Fibroblast of villous mesenchyme (primary cell): ENCODE data around the gene ZMAT1. TPM values are rescaled to one million over a fixed set of nuclear protein-coding genes. Genes with fewer than 3 reads are reported as not detected.
"Not testable (repeated sequence)": the region's sequence is repeated elsewhere in the genome, so short reads cannot be mapped to it uniquely, and the experiment has no call there.

Experiments
- DNase-seq: peaks from one replicate; pipeline ENCODE4 v3.0.0-alpha.2; 2010; ENCODE audit warnings: low read depth
- H3K4me3 ChIP-seq: 2 replicates; pipeline ENCODE4 v1.5.1; 2011; ENCODE audit warnings: low read depth, mild to moderate bottlenecking, low read length
- total RNA-seq: library from RNA; depleted of rRNA; stranded (reverse); fragments of >200 nt; gene quantifications from 2 replicates; pipeline ENCODE4 v1.2.3, GENCODE V29; 2012
- TF ChIP-seq, protein P1 (sequence below): IDR thresholded peaks from 2 replicates; pipeline ENCODE4 v1.5.1; 2012; ENCODE audit warnings: low read depth, mild to moderate bottlenecking, low read length; ENCODE audit not compliant: insufficient read depth

ZMAT1 gene
- 0.43 and 0.64 TPM in 2 replicates for total RNA-seq

DNA sequence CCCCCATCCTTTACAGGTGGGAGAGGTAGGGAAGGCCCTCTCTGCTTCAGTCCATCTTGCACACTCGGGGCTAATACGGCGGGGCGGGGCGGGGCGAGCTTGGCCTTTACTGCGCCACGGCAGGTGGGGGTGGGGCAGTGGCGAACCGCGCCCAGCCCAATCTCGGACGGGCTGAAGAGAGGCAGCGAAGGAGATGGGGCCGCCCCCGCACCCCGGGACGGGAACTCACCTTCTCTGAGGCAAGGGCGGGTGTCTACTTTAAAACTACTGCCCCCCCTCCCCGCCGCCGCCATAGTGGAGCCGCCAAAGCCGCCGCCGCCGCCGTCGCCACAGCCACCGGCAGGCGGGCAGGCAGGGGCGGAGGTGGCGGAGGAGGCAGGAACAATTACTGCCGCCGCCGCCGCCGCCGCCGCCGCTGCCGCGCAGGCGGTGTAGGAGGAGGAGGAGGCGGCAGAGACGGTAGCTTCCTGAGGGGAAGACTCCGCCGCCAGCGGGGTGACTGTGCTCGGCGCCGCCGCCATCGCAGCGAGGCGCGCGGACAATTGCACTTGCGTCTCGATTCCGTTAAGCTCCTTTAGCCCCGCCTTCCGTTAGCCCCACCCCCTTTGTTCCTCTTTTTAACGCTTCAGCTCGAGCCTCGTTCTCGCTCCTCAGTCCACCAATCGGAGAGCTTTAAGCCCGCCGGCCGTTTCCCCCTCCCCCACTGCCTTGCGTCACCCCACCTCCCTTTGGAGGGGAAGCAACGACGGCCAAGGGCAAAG, at the start of gene ZMAT1:
Gene ZMAT1 (minus strand): TSS at position 540 of the 761 bp plus-strand sequence. CDS start 19 bp downstream, at position 521.
- peak; percentile 60 for DNase-seq
- peak within 1 kb of the TSS; percentile 51 for H3K4me3 ChIP-seq
- TF ChIP-seq, protein P1, sequence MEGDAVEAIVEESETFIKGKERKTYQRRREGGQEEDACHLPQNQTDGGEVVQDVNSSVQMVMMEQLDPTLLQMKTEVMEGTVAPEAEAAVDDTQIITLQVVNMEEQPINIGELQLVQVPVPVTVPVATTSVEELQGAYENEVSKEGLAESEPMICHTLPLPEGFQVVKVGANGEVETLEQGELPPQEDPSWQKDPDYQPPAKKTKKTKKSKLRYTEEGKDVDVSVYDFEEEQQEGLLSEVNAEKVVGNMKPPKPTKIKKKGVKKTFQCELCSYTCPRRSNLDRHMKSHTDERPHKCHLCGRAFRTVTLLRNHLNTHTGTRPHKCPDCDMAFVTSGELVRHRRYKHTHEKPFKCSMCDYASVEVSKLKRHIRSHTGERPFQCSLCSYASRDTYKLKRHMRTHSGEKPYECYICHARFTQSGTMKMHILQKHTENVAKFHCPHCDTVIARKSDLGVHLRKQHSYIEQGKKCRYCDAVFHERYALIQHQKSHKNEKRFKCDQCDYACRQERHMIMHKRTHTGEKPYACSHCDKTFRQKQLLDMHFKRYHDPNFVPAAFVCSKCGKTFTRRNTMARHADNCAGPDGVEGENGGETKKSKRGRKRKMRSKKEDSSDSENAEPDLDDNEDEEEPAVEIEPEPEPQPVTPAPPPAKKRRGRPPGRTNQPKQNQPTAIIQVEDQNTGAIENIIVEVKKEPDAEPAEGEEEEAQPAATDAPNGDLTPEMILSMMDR = no peak

DNA sequence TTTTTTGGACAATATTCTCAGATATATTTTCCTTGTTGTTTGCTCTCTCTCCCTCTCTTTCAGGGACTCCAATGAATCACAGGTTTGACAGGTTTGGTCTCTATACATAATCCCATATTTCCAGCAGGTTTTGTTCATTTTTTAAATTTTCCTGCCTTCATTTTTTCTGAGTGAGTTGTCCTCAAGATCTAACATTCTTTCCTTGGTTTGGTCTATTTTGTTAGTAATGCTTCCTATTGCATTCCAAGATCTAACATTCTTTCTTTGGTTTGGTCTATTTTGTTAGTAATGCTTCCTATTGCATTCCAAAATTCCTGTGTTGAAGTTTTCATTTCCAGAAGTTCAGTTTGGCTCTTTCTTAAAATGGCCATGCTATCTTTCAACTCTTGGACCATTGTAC, 45.3 kb upstream of the ZMAT1 start:
- no peak for DNase-seq
- TF ChIP-seq, protein P1 = no peak
- H3K4me3 ChIP-seq = no peak overlapping the region

DNA sequence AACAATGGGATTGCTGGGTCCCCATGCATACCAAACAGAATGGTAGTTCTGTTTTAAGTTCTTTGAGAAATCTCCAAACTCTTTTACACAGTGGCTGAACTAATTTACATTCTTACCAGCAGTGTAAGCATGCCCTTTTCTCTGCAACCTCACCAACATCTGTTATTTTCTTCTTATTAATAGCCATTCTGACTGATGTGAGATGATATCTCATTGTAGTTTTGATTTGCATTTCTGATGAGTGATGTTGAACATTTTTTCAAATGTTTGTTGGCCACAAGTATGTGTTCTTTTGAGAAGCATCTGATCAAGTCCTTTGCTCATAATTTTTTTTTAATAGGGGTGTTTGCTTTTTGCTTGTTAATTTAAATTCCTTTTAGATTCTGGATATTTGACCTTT, 41.2 kb upstream of the ZMAT1 start:
- peak; percentile 1 for DNase-seq
- H3K4me3 ChIP-seq = no peak overlapping the region
- TF ChIP-seq, protein P1 = no peak

DNA sequence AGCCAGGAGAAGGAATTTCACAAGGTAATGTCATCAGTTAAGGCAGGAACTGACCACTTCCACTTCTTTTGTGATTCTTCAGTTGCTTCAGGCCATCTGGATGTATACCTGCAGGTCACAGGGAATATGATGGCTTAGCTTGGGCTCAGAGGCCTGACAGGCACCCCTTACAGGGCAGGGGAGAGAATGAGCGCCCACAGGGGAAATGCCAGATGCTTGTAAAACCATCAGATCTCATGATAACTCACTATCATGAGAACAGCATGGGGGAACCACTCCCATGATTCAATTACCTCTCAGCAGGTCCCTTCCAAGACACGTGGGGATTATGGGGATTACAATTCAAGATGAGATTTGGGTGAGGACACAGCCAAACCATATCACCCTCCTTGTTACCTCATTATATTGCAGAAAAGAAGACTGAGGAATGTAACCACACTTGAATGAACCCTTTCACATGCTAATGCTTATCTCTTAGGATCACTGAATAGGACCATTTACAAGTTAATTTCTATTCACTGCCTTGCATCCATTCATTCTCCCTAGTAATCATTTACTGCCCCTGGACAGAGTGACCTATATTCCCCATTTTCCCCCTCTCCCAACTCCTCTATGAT, 33.2 kb upstream of the ZMAT1 start:
- not testable (repeated sequence) for DNase-seq

DNA sequence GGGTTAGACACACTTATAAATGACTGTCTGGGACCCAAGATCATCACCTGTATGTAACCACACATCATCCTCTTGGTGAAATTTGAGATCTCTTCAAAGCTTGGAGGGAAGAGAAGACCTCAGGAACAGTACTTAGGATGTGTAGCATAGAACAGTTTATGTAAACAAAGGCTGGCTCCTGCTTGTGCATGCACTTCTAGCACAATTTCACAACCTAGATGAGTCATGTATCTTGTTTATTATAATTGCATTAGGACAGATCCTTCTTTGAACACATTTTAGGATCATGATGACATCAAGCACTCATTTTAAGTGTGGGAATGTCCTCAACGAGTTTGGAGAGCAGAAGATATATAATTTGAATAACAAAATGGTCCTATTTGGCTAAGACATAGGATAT, 26.3 kb upstream of the ZMAT1 start:
- no peak overlapping the region for H3K4me3 ChIP-seq
- DNase-seq = peak; percentile 67
- TF ChIP-seq, protein P1 = no peak

More for the DNA sequence above, 33.2 kb upstream of the ZMAT1 start:
- H3K4me3 ChIP-seq = not testable (repeated sequence)

DNA sequence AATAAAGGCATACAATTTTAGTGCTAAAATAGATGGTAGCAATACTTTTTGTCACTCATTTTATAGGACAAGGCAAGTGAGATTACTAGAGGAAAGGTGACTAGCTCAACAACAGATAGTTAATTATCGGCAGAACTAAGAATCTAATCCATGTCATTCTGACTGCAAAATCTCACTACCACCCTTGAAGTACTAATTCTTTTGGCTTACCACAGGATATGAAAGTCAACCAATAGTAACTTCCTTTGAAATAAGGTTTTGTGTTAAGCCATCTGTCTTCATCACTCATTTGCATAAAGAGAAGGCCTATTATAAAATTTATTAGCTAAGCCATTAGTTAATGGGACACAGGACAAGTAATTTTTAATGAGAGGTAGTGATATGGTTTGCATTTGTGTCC, 25.3 kb upstream of the ZMAT1 start:
- TF ChIP-seq, protein P1 = no peak
- H3K4me3 ChIP-seq = no peak overlapping the region
- no peak for DNase-seq

DNA sequence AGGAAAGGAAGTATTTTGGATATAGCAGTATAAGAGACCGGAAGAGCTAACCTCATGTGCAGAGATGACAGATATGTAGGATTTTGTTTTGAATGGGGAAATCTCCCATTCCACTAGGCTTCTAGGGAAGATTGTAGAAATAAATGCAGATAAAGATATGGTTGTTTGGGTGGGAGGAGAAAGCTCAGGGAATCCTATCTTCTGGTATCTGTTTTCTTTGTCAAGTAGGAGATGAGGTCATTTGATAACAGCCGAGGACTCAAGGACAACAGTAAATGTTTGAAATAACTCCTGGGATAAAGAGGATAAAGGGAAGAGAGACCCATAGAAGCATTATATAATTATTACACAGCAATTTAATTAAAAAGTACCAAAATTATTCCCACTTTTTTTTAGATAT, 24.7 kb upstream of the ZMAT1 start:
- no peak for DNase-seq
- no peak overlapping the region for H3K4me3 ChIP-seq
- TF ChIP-seq, protein P1 = no peak
